Spleen (tissue), 11 donors: ENCODE data around the gene DRICH1. TPM values are rescaled to one million over a fixed set of nuclear protein-coding genes. Genes with fewer than 3 reads are reported as not detected.
"Not testable (repeated sequence)": the region's sequence is repeated elsewhere in the genome, so short reads cannot be mapped to it uniquely, and the experiment has no call there.

Experiments
- DNase-seq: peaks from one replicate; pipeline ENCODE4 v3.0.0-alpha.2; 2020
- H3K27ac ChIP-seq, 8 donors: fragments of 200-600 bp; sonication (generic) in 7 of 8; 1 replicate in 4 of 8; 2 replicates in 4 of 8; pipeline versions ENCODE4 v1.5.0 to v1.8.0; 2016 to 2021; ENCODE audit warnings: inconsistent platforms in 4 of 8, mild to moderate bottlenecking in 4 of 8, moderate library complexity in 1 of 8
- H3K27me3 ChIP-seq, 7 donors: fragments of 200-600 bp; sonication (generic) in 6 of 7; replicated peaks in 1 of 7; 1 replicate in 4 of 7; 2 replicates in 3 of 7; pipeline versions ENCODE4 v1.5.0 to v1.8.0; 2016 to 2021; ENCODE audit warnings: inconsistent platforms in 3 of 7, mild to moderate bottlenecking in 1 of 7
- H3K36me3 ChIP-seq, 6 donors: fragments of 200-600 bp; sonication (generic) in 5 of 6; 1 replicate in 4 of 6; 2 replicates in 2 of 6; pipeline versions ENCODE4 v1.5.0 to v1.8.0; 2016 to 2021; ENCODE audit warnings: inconsistent platforms in 2 of 6
- H3K4me1 ChIP-seq, 6 donors: fragments of 200-600 bp; sonication (generic) in 5 of 6; 1 replicate in 3 of 6; 2 replicates in 3 of 6; pipeline versions ENCODE4 v1.5.0 to v1.8.0; 2016 to 2021; ENCODE audit warnings: inconsistent platforms in 3 of 6
- H3K4me3 ChIP-seq, 8 donors: fragments of 200-600 bp; sonication (generic) in 7 of 8; 1 replicate in 4 of 8; 2 replicates in 4 of 8; pipeline versions ENCODE4 v1.5.0 to v1.8.0; 2016 to 2021; ENCODE audit warnings: inconsistent platforms in 4 of 8, mild to moderate bottlenecking in 4 of 8, moderate library complexity in 2 of 8
- H3K9me3 ChIP-seq, 8 donors: fragments of 200-600 bp; sonication (generic) in 7 of 8; 1 replicate in 4 of 8; 2 replicates in 4 of 8; pipeline versions ENCODE4 v1.5.0 to v1.8.0; 2016 to 2021; ENCODE audit warnings: inconsistent platforms in 4 of 8
- CTCF ChIP-seq, 11 experiments: fragments of 200-600 bp in 7 of 11; fragments of 450-650 bp in 4 of 11; sonication (generic) in 4 of 11; IDR thresholded peaks in 8 of 11; conservative IDR thresholded peaks in 3 of 11; 1 replicate in 7 of 11; 2 replicates in 4 of 11; pipeline versions ENCODE4 v1.4.0 to v1.8.0; 2016 to 2021; ENCODE audit warnings: antibody characterized with exemption in 11 of 11, inconsistent platforms in 4 of 11, mild to moderate bottlenecking in 1 of 11
- POLR2A ChIP-seq, 3 donors: fragments of 450-650 bp; IDR thresholded peaks; one replicate each; pipeline ENCODE4 v1.5.1; 2017; ENCODE audit warnings: antibody characterized with exemption in 3 of 3, mild to moderate bottlenecking in 1 of 3
- POLR2AphosphoS5 ChIP-seq, 3 donors: sonication (generic); formaldehyde crosslinking; IDR thresholded peaks; one replicate each; pipeline ENCODE4 v1.5.1; 2017; ENCODE audit warnings: antibody characterized with exemption in 3 of 3
- WGBS, 5 donors: extraction: QIAGEN DNeasy Blood & Tissue Kit in 3 of 5; methylation state at CpG; one replicate each; pipeline versions ENCODE4 v1.1.5 to v1.1.7; 2013 to 2018; 5-methylcytosine and 5-hydroxymethylcytosine counted together
- intact Hi-C: fragments of 100-400 bp; cut with DNase I; formaldehyde crosslinking; loops from one replicate; pipeline ENCODE4 v1.15.0; 2023; ENCODE audit warnings: low total_unique reads
- polyA plus RNA-seq, 3 donors: library from polyadenylated mRNA; stranded (reverse); fragments of 200-250 nt; gene quantifications; one replicate each; pipeline ENCODE4 v1.2.1, GENCODE V29; 2013
- total RNA-seq, 7 donors: library from RNA; depleted of rRNA in 3 of 7; stranded (reverse); fragments of >200 nt in 3 of 7; fragmentation: NEBNext Ultra II Directional in 4 of 7; extraction: Animal tissue kit (Norgen Biotek cat#: 25700) in 4 of 7; gene quantifications; one replicate each; pipeline versions ENCODE4 v1.1.0 to v1.2.1, GENCODE V29; 2016 to 2021
- donor health status: healthy with polysubstance abuse.
- donor health status: DM: no; HTN: no; CAD: no; lungs with moderate emphysema.
- donor health status: DM: no; HTN: no; CAD: no.
- donor health status: Bipolar disorder and iron deficiency.
- donor health status: healthy.
- donor health status: DM: no; HTN: no; CAD: no.
- donor health status: DM: yes; HTN: yes; CAD: no.

Gene DRICH1
- total and polyA plus RNA-seq, 10 donors: 0.29 to 2.5 (median 1.9) TPM; not detected in 3

- 82 to 96% (median 90%) methylated on average over 7 of the region's 7 CpGs for WGBS, 5 donors
- intact Hi-C loops: no loop called here
- Histone ChIP-seq H3K9me3 (no peaks in the 10 kb centered on the region), H3K4me3 (no peak overlapping the region), H3K27ac (no peak overlapping the region), H3K36me3 (peaks cover 0 to 59% (median 3%) of the 10 kb centered on the region in 6 donors), H3K4me1 (no peaks in the 10 kb centered on the region), H3K27me3 (no peaks in the 10 kb centered on the region)
- DNase-seq: no peak
- TF ChIP-seq POLR2A (IDR thresholded peaks at IDR 0.05) (no peak), POLR2AphosphoS5 (IDR thresholded peaks at IDR 0.05) (no peak), CTCF (IDR thresholded peaks at IDR 0.05 in 8 of 11, conservative IDR thresholded peaks at IDR 0.05 in 3 of 11) (no peak)
These were observed 7.5 kb upstream of the DRICH1 start for GRCh38 chr22:23639661-23640060.

- DNase-seq: no peak
- no peaks in the 10 kb centered on the region for H3K27me3 ChIP-seq
- no peak for TF ChIP-seq POLR2AphosphoS5 (IDR thresholded peaks at IDR 0.05)
- no peak for TF ChIP-seq CTCF (IDR thresholded peaks at IDR 0.05 in 8 of 11, conservative IDR thresholded peaks at IDR 0.05 in 3 of 11)
- TF ChIP-seq POLR2A (IDR thresholded peaks at IDR 0.05): no peak
- H3K9me3 ChIP-seq: no peaks in the 10 kb centered on the region
- H3K4me1 ChIP-seq: no peaks in the 10 kb centered on the region
- peaks cover 0 to 70% (median 3%) of the 10 kb centered on the region in 6 donors for H3K36me3 ChIP-seq
- no peak overlapping the region for H3K27ac ChIP-seq
- no peak overlapping the region for H3K4me3 ChIP-seq
- 81 to 94% (median 89%) methylated on average over 9 to 11 of the region's 12 CpGs for WGBS, 5 donors
- intact Hi-C loops: no loop called here
These were observed 6.5 kb upstream of the DRICH1 start for GRCh38 chr22:23638611-23639010.

DNA sequence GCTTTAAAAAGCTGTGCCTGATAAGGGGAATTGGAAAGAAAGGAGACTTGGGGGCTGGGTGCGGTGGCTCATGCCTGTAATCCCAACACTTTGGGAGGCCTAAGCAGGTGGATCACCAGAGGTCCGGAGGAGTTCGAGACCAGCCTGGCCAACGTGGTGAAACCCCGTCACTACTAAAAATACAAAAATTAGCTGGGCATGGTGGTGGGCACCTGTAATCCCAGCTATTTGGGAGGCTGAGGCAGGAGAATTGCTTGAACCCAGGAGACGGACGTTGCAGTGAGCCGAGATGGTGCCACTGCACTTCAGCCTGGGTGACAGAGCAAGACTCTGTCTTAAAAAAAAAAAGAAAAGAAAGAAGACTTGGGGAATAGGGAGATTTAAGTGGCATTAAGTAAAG is 3.2 kb upstream of the DRICH1 start:
- H3K27me3 ChIP-seq, H3K27ac ChIP-seq, H3K4me3 ChIP-seq, DNase-seq, intact Hi-C loops, H3K4me1 ChIP-seq, H3K9me3 ChIP-seq: not testable (repeated sequence)
- H3K36me3 ChIP-seq: peaks cover 0 to 69% (median 3%) of the 10 kb centered on the region in 6 donors
- 86 to 94% (median 93%) methylated on average over 8 of the region's 8 CpGs for WGBS, 5 donors

- H3K27ac ChIP-seq, intact Hi-C loops, H3K4me3 ChIP-seq, DNase-seq, H3K4me1 ChIP-seq, H3K9me3 ChIP-seq, H3K27me3 ChIP-seq: not testable (repeated sequence)
- 72 to 90% (median 75%) methylated on average over 6 of the region's 6 CpGs for WGBS, 5 donors
- H3K36me3 ChIP-seq: peaks cover 0 to 46% (median 0%) of the 10 kb centered on the region in 6 donors
These were observed 3.9 kb downstream of the DRICH1 start for GRCh38 chr22:23628056-23628743.

GRCh38 chr22:23627401-23628055 is 4.6 kb downstream of the DRICH1 start:
- peaks cover 0 to 52% (median 0%) of the 10 kb centered on the region in 6 donors for H3K36me3 ChIP-seq
- H3K27ac ChIP-seq, H3K4me3 ChIP-seq, intact Hi-C loops, H3K9me3 ChIP-seq, H3K4me1 ChIP-seq, H3K27me3 ChIP-seq: not testable (repeated sequence)
- peak in 7 of 11 experiments; percentile 31 to 49 (median 42) for TF ChIP-seq CTCF (IDR thresholded peaks at IDR 0.05 in 8 of 11, conservative IDR thresholded peaks at IDR 0.05 in 3 of 11)
- WGBS, 5 donors: 47 to 81% (median 59%) methylated on average over 3 of the region's 3 CpGs
- peak; percentile 82 for DNase-seq
